Activated CD4-positive, alpha-beta T cell treated with anti-CD3 and anti-CD28 coated beads for 36 hours (primary cell): ENCODE results near the gene GANC. TPM values are rescaled to one million over a fixed set of nuclear protein-coding genes. Genes with fewer than 3 reads are reported as not detected.
A peak's percentile ranks its signal among the peaks of the same experiment; 100 is the strongest.

Source experiments
- ATAC-seq: fragments of 200-7000 bp; cut with Tn5 transposase; one replicate; pipeline ENCODE4 v1.10.0; 2021; ENCODE audit warnings: mild to moderate bottlenecking, moderate library complexity
- CTCF ChIA-PET: fragments of 350-600 bp; sonication (Branson Sonifier 250); formaldehyde crosslinking; loops from one replicate; lab custom pipeline; 2021; ENCODE audit warnings: antibody characterized with exemption; lab: Charles Lee
- POLR2A ChIA-PET: fragments of 350-600 bp; sonication (Branson Sonifier 250); formaldehyde crosslinking; loops from one replicate; lab custom pipeline; 2021; ENCODE audit warnings: antibody characterized with exemption, inconsistent platforms; lab: Charles Lee
- DNase-seq: peaks from one replicate; pipeline ENCODE4 v3.0.0-alpha.2; 2020
- H3K27ac Mint-ChIP-seq: one replicate; pipeline ENCODE4 v1.8.0; 2021; ENCODE audit warnings: mixed read lengths
- H3K27me3 Mint-ChIP-seq: one replicate; pipeline ENCODE4 v1.8.0; 2021; ENCODE audit warnings: mixed read lengths
- H3K36me3 Mint-ChIP-seq: one replicate; pipeline ENCODE4 v1.8.0; 2021; ENCODE audit warnings: low read depth, mixed read lengths
- H3K4me1 Mint-ChIP-seq: one replicate; pipeline ENCODE4 v1.8.0; 2021; ENCODE audit warnings: mixed read lengths
- H3K4me3 Mint-ChIP-seq: one replicate; pipeline ENCODE4 v1.8.0; 2021; ENCODE audit warnings: mild to moderate bottlenecking, moderate library complexity, mixed read lengths
- H3K9me3 Mint-ChIP-seq: one replicate; pipeline ENCODE4 v1.8.0; 2021; ENCODE audit warnings: low read depth, mixed read lengths
- intact Hi-C, 2 experiments: fragments of 100-400 bp; cut with DNase I in 1 of 2; cut with micrococcal nuclease in 1 of 2; formaldehyde crosslinking; loops; one replicate each; pipeline versions ENCODE4 v1.14.2 to v1.15.1; 2022 to 2024; cut with DNase I, micrococcal nuclease
- total RNA-seq, 2 experiments: library from RNA; stranded (reverse); gene quantifications; one replicate each; pipeline ENCODE4 v1.2.3, GENCODE V29; 2021

Gene GANC
- total RNA-seq, 2 experiments from 2014 or later: 24.5 to 24.8 TPM

DNA sequence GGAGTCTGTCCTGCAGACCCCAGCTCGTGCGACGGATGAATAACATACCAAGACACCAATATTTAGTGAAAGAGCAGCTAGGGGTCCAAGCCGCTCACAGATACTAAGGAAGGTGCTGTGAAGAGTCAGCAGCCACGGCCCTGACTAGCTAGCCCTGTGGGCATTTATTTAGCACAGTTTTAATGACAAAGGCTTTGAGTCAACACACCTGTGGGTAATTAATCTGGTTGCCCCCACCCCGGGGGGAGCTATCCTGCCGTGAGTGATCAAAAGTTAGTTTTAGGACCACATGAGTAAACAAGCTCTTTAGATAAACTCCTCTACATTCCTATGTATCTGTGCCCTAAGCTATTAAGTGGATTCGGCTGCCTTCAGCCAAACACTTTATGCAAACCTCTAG, 105.0 kb downstream of the GANC start:
- H3K9me3 Mint-ChIP-seq: peaks cover 9% of the 10 kb centered on the region
- ChIA-PET POLR2A (no interaction called here), CTCF (interaction anchor here (0.7 to 1.9 kb wide), 2 partner anchors 9 to 13 kb away, joined by 3 to 6 read pairs; no protein-coding TSS in a partner anchor)
- intact Hi-C loops: no loop called here
- no peak for ATAC-seq
- H3K27me3 Mint-ChIP-seq: no peaks in the 10 kb centered on the region
- no peak overlapping the region for H3K4me3 Mint-ChIP-seq
- no peaks in the 10 kb centered on the region for H3K4me1 Mint-ChIP-seq
- no peak for DNase-seq
- H3K27ac Mint-ChIP-seq: no peak overlapping the region
- H3K36me3 Mint-ChIP-seq: peaks cover 3% of the 10 kb centered on the region

DNA sequence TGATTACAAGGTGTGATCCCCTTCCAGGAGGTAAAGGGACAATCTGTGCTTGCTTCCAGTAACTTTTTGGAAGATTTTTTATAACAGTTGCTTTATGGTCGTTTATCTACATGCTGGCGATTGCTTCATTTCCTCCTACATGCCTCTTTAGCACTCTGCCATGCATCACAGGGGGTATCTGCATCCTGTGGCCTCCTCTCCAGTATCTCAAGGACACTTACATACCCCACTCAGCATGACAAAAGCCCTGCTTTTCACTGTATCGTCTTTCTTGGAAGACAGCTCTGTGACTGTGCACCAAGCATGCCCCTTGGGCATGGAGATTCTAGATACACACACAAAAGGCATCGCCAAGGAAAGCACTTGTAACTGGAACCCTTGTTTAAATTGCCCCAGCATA, 111.6 kb downstream of the GANC start:
- no peak for ATAC-seq
- no peak overlapping the region for H3K27ac Mint-ChIP-seq
- H3K27me3 Mint-ChIP-seq: no peaks in the 10 kb centered on the region
- intact Hi-C loops: loop anchor here in 1 of 2 experiments (10.0 kb wide), 1 partner anchor 230 kb away; the partner anchor contains the start of gene PLA2G4F
- no peak for DNase-seq
- H3K9me3 Mint-ChIP-seq: no peaks in the 10 kb centered on the region
- ChIA-PET POLR2A (no interaction called here), CTCF (interaction anchor here (0.5 to 1.7 kb wide), 11 partner anchors 8 to 301 kb away, joined by 3 to 7 read pairs (median 3); no protein-coding TSS in a partner anchor)
- no peaks in the 10 kb centered on the region for H3K36me3 Mint-ChIP-seq
- no peaks in the 10 kb centered on the region for H3K4me1 Mint-ChIP-seq
- no peak overlapping the region for H3K4me3 Mint-ChIP-seq

- no peaks in the 10 kb centered on the region for H3K27me3 Mint-ChIP-seq
- H3K27ac Mint-ChIP-seq: no peak overlapping the region
- H3K4me1 Mint-ChIP-seq: no peaks in the 10 kb centered on the region
- ATAC-seq: peak; percentile 75
- intact Hi-C loops: loop anchor here in 1 of 2 experiments (10.0 kb wide), 1 partner anchor 231 kb away; the partner anchor contains the start of gene PLA2G4F
- H3K36me3 Mint-ChIP-seq: no peaks in the 10 kb centered on the region
- POLR2A ChIA-PET: no interaction called here
- DNase-seq: peak; percentile 62
- CTCF ChIA-PET: interaction anchor here (0.5 to 1.7 kb wide), 11 partner anchors 9 to 302 kb away, joined by 3 to 7 read pairs (median 4); no protein-coding TSS in a partner anchor
- no peaks in the 10 kb centered on the region for H3K9me3 Mint-ChIP-seq
- no peak overlapping the region for H3K4me3 Mint-ChIP-seq
Measured at GRCh38 chr15:42385206-42385979, 112.4 kb downstream of the GANC start.

GRCh38 chr15:42385980-42386700, 113.1 kb downstream of the GANC start:
- Mint-ChIP-seq H3K36me3 (no peaks in the 10 kb centered on the region), H3K4me3 (no peak overlapping the region), H3K27me3 (no peaks in the 10 kb centered on the region), H3K27ac (no peak overlapping the region), H3K4me1 (no peaks in the 10 kb centered on the region), H3K9me3 (no peaks in the 10 kb centered on the region)
- intact Hi-C loops: loop anchor here in 1 of 2 experiments (10.0 kb wide), 1 partner anchor 231 kb away; the partner anchor contains the start of gene PLA2G4F
- POLR2A ChIA-PET: no interaction called here
- CTCF ChIA-PET: interaction anchor here (0.6 to 1.7 kb wide), 6 partner anchors 10 to 300 kb away, joined by 3 to 7 read pairs (median 4); no protein-coding TSS in a partner anchor
- no peak for ATAC-seq
- DNase-seq: no peak

DNA sequence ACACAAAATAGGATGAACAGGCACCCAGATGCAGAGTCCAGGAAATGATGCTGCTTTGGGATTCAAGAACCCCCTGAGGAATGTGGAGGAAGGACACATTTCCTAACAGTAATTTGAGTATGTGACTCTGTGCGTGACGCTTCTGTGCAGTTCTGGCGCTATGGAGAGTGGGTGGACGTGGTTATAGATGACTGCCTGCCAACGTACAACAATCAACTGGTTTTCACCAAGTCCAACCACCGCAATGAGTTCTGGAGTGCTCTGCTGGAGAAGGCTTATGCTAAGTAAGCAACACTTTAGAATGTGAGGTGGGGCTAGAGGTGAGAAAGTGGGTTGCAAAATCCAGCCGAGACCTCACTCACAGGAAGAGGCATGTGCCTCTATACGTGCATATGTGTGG, 114.6 kb downstream of the GANC start:
- POLR2A ChIA-PET: no interaction called here
- no peaks in the 10 kb centered on the region for H3K27me3 Mint-ChIP-seq
- CTCF ChIA-PET: interaction anchor here (0.9 kb wide), 1 partner anchor 23 kb away, joined by 3 read pairs; no protein-coding TSS in a partner anchor
- H3K27ac Mint-ChIP-seq: no peak overlapping the region
- no peaks in the 10 kb centered on the region for H3K4me1 Mint-ChIP-seq
- DNase-seq: no peak
- intact Hi-C loops: loop anchor here in 1 of 2 experiments (10.0 kb wide), 1 partner anchor 233 kb away; the partner anchor contains the start of gene PLA2G4F
- no peak overlapping the region for H3K4me3 Mint-ChIP-seq
- no peaks in the 10 kb centered on the region for H3K9me3 Mint-ChIP-seq
- no peak for ATAC-seq
- no peaks in the 10 kb centered on the region for H3K36me3 Mint-ChIP-seq

GRCh38 chr15:42392309-42393024, 119.5 kb downstream of the GANC start:
- Mint-ChIP-seq H3K4me3 (no peak overlapping the region), H3K27me3 (no peaks in the 10 kb centered on the region), H3K27ac (no peak overlapping the region), H3K9me3 (no peaks in the 10 kb centered on the region), H3K4me1 (no peaks in the 10 kb centered on the region), H3K36me3 (no peaks in the 10 kb centered on the region)
- no peak for ATAC-seq
- ChIA-PET CTCF (interaction anchor here (0.7 kb wide), 1 partner anchor 702 kb away, joined by 3 read pairs; no protein-coding TSS in a partner anchor), POLR2A (no interaction called here)
- intact Hi-C loops: no loop called here
- DNase-seq: no peak

DNA sequence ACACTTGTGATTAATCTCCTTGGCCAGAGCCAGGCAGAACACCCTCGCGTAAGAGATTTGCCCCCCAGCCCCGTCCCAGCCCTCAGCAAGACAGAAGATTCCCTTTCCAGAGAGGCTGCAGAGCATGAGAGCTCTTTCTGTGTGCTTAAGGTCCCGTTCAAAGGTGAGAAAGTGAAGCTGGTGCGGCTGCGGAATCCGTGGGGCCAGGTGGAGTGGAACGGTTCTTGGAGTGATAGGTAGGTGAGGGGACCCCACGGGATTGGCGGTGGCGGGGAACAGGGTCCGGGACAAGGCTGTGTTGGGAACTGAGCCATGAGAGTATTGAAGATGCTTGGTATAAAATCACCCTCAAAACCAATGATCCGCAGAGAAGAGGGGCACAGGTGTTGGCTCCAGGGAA, 121.1 kb downstream of the GANC start:
- Mint-ChIP-seq H3K4me3 (no peak overlapping the region), H3K27ac (no peak overlapping the region), H3K36me3 (no peaks in the 10 kb centered on the region), H3K27me3 (no peaks in the 10 kb centered on the region), H3K4me1 (no peaks in the 10 kb centered on the region), H3K9me3 (no peaks in the 10 kb centered on the region)
- ATAC-seq (no peak), DNase-seq (no peak)
- intact Hi-C loops: no loop called here
- ChIA-PET POLR2A (no interaction called here), CTCF (no interaction called here)

GRCh38 chr15:42395838-42396237, 122.8 kb downstream of the GANC start:
- DNase-seq: no peak
- ChIA-PET CTCF (no interaction called here), POLR2A (no interaction called here)
- intact Hi-C loops: no loop called here
- ATAC-seq: no peak
- Mint-ChIP-seq H3K27ac (no peak overlapping the region), H3K9me3 (no peaks in the 10 kb centered on the region), H3K4me1 (no peaks in the 10 kb centered on the region), H3K36me3 (no peaks in the 10 kb centered on the region), H3K27me3 (no peaks in the 10 kb centered on the region), H3K4me3 (no peak overlapping the region)

GRCh38 chr15:42401544-42402454, 128.8 kb downstream of the GANC start:
- POLR2A ChIA-PET: no interaction called here
- CTCF ChIA-PET: no interaction called here
- Mint-ChIP-seq H3K9me3 (no peaks in the 10 kb centered on the region), H3K36me3 (no peaks in the 10 kb centered on the region), H3K27ac (peak overlapping the region; percentile 64), H3K4me1 (no peaks in the 10 kb centered on the region), H3K27me3 (no peaks in the 10 kb centered on the region), H3K4me3 (peak overlapping the region; percentile 14)
- intact Hi-C loops: no loop called here
- ATAC-seq: peak; percentile 53
- peak; percentile 13 for DNase-seq

DNA sequence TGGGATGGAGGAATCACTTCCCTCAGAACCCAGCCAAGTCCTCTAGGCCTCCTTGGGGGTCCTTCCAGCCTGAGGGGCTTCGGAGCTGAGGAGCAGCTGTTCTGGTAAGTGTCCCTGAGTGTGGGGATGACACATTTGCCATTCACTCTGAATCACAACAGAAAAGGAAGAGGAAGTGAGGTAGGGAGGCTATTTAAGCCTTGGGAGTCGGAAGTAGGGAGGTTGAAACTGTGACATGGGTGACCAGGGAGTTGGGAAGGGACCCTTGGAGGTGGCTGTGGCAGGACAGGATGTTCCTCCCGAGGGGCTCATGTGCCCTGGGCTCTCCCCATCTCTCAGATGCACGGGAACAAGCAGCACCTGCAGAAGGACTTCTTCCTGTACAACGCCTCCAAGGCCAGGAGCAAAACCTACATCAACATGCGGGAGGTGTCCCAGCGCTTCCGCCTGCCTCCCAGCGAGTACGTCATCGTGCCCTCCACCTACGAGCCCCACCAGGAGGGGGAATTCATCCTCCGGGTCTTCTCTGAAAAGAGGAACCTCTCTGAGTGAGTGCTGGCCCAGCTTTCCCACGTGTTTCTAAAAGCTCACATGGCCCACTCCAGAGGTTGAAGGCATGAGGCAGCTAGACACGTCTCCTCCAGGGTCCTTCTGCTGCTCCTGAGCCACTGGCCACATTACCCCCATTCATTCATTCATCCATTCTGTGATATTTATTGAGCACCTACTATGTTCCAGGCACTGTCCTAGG, 129.6 kb downstream of the GANC start:
- intact Hi-C loops: no loop called here

More for the DNA sequence above, 129.6 kb downstream of the GANC start:
- ATAC-seq: peak; percentile 33
- Mint-ChIP-seq H3K36me3 (no peaks in the 10 kb centered on the region), H3K27ac (no peak overlapping the region), H3K27me3 (no peaks in the 10 kb centered on the region), H3K4me3 (no peak overlapping the region), H3K9me3 (no peaks in the 10 kb centered on the region), H3K4me1 (no peaks in the 10 kb centered on the region)
- DNase-seq: no peak
- ChIA-PET POLR2A (no interaction called here), CTCF (no interaction called here)
